Activated B cell treated with CpG ODN at 0.5 μM for 24 hours (primary cell): ENCODE data around the gene PRKAR1B. TPM values are rescaled to one million over a fixed set of nuclear protein-coding genes. Genes with fewer than 3 reads are reported as not detected.

Experiments
- ATAC-seq: fragments of 200-7000 bp; cut with Tn5 transposase; one replicate; pipeline ENCODE4 v1.10.0; 2021; ENCODE audit warnings: low read depth, mild to moderate bottlenecking, moderate library complexity
- CTCF ChIA-PET: fragments of 350-600 bp; sonication (Branson Sonifier 250); formaldehyde crosslinking; loops from one replicate; lab custom pipeline; 2021; ENCODE audit warnings: antibody characterized with exemption; lab: Charles Lee
- POLR2A ChIA-PET: fragments of 350-600 bp; sonication (Branson Sonifier 250); formaldehyde crosslinking; loops from one replicate; lab custom pipeline; 2021; ENCODE audit warnings: antibody characterized with exemption; lab: Charles Lee
- DNase-seq: peaks from one replicate; pipeline ENCODE4 v3.0.0; 2022
- H3K27ac Mint-ChIP-seq: one replicate; pipeline ENCODE4 v1.8.0; 2020; ENCODE audit warnings: mixed read lengths
- H3K27me3 Mint-ChIP-seq: one replicate; pipeline ENCODE4 v1.8.0; 2021; ENCODE audit warnings: mixed read lengths
- H3K36me3 Mint-ChIP-seq: one replicate; pipeline ENCODE4 v1.8.0; 2021; ENCODE audit warnings: low read depth, mixed read lengths
- H3K4me1 Mint-ChIP-seq: one replicate; pipeline ENCODE4 v1.8.0; 2021; ENCODE audit warnings: mixed read lengths
- H3K4me3 Mint-ChIP-seq: one replicate; pipeline ENCODE4 v1.8.0; 2020; ENCODE audit warnings: mild to moderate bottlenecking, mixed read lengths
- H3K9me3 Mint-ChIP-seq: one replicate; pipeline ENCODE4 v1.8.0; 2020; ENCODE audit warnings: mixed read lengths
- CTCF ChIP-seq: fragments of 200-600 bp; IDR thresholded peaks from one replicate; pipeline ENCODE4 v1.8.0; 2022; ENCODE audit warnings: antibody characterized with exemption, mild to moderate bottlenecking
- intact Hi-C: fragments of 100-400 bp; cut with micrococcal nuclease; formaldehyde crosslinking; loops from one replicate; pipeline ENCODE4 v1.15.1; 2024
- total RNA-seq: library from RNA; stranded (reverse); gene quantifications from 2 replicates; pipeline ENCODE4 v1.2.3, GENCODE V29; 2022

PRKAR1B gene
- total RNA-seq, 1 donor from 2014 or later: 17.5 TPM

GRCh38 chr7:739983-740942 is 13.2 kb upstream of the PRKAR1B start:
- ATAC-seq: no peak
- no peak overlapping the region for H3K4me3 Mint-ChIP-seq
- no peak for TF ChIP-seq CTCF
- intact Hi-C loops: no loop called here
- H3K9me3 Mint-ChIP-seq: no peaks in the 10 kb centered on the region
- DNase-seq: no peak
- no peaks in the 10 kb centered on the region for H3K4me1 Mint-ChIP-seq
- POLR2A ChIA-PET: interaction anchor here (1.3 kb wide), 1 partner anchor 14 kb away, joined by 3 read pairs; no protein-coding TSS in a partner anchor
- no peak overlapping the region for H3K27ac Mint-ChIP-seq
- H3K36me3 Mint-ChIP-seq: peaks cover 50% of the 10 kb centered on the region
- no peaks in the 10 kb centered on the region for H3K27me3 Mint-ChIP-seq
- CTCF ChIA-PET: no interaction called here

- ATAC-seq (no peak), DNase-seq (no peak)
- Mint-ChIP-seq H3K27ac (no peak overlapping the region), H3K9me3 (no peaks in the 10 kb centered on the region), H3K36me3 (peaks cover 44% of the 10 kb centered on the region), H3K27me3 (no peaks in the 10 kb centered on the region), H3K4me1 (no peaks in the 10 kb centered on the region), H3K4me3 (no peak overlapping the region)
- ChIA-PET CTCF (no interaction called here), POLR2A (no interaction called here)
- no peak for TF ChIP-seq CTCF
- intact Hi-C loops: no loop called here
Observed at GRCh38 chr7:739455-739982, 12.4 kb upstream of the PRKAR1B start.

GRCh38 chr7:738723-739454 is 11.8 kb upstream of the PRKAR1B start:
- H3K4me3 Mint-ChIP-seq: no peak overlapping the region
- DNase-seq: no peak
- H3K36me3 Mint-ChIP-seq: peaks cover 41% of the 10 kb centered on the region
- H3K9me3 Mint-ChIP-seq: no peaks in the 10 kb centered on the region
- intact Hi-C loops: no loop called here
- no peak for ATAC-seq
- CTCF ChIA-PET: no interaction called here
- no peak overlapping the region for H3K27ac Mint-ChIP-seq
- TF ChIP-seq CTCF: no peak
- POLR2A ChIA-PET: no interaction called here
- no peaks in the 10 kb centered on the region for H3K4me1 Mint-ChIP-seq
- H3K27me3 Mint-ChIP-seq: no peaks in the 10 kb centered on the region

GRCh38 chr7:738241-738640 is 11.2 kb upstream of the PRKAR1B start:
- intact Hi-C loops: no loop called here
- Mint-ChIP-seq H3K36me3 (peaks cover 39% of the 10 kb centered on the region), H3K4me1 (no peaks in the 10 kb centered on the region), H3K9me3 (no peaks in the 10 kb centered on the region), H3K27ac (no peak overlapping the region), H3K27me3 (no peaks in the 10 kb centered on the region), H3K4me3 (no peak overlapping the region)
- POLR2A ChIA-PET: no interaction called here
- no peak for TF ChIP-seq CTCF
- DNase-seq: no peak
- CTCF ChIA-PET: no interaction called here
- ATAC-seq: no peak

GRCh38 chr7:734808-735207 is 7.7 kb upstream of the PRKAR1B start:
- intact Hi-C loops: no loop called here
- no peak for TF ChIP-seq CTCF
- no peaks in the 10 kb centered on the region for H3K27me3 Mint-ChIP-seq
- ATAC-seq: no peak
- H3K4me3 Mint-ChIP-seq: no peak overlapping the region
- CTCF ChIA-PET: no interaction called here
- DNase-seq: no peak
- H3K27ac Mint-ChIP-seq: no peak overlapping the region
- peaks cover 40% of the 10 kb centered on the region for H3K36me3 Mint-ChIP-seq
- H3K9me3 Mint-ChIP-seq: no peaks in the 10 kb centered on the region
- no peaks in the 10 kb centered on the region for H3K4me1 Mint-ChIP-seq
- POLR2A ChIA-PET: no interaction called here
